Stimulated activated CD8-positive, alpha-beta memory T cell treated with anti-CD3 and anti-CD28 coated beads, Interleukin-15, amount 100 ng/mL, for 48 hours (primary cell): ENCODE data around the gene SLC9B2.

Experiments
- DNase-seq, 2 donors: peaks; one replicate each; pipeline ENCODE4 v3.0.0-alpha.2; 2020; ENCODE audit warnings: low read depth in 2 of 2

SLC9B2 gene

GRCh38 chr4:103076747-103077347 is at the start of gene SLC9B2:
TSS of gene SLC9B2 (minus strand) at chr4:103076761. CDS start at chr4:103067550, 9,211 bp downstream.
- DNase-seq, result no peak

GRCh38 chr4:103126126-103126525 is 49.6 kb upstream of the SLC9B2 start:
- DNase-seq, result no peak

GRCh38 chr4:103123114-103123513 is 46.6 kb upstream of the SLC9B2 start:
- no peak for DNase-seq

- DNase-seq, result no peak
Measured at GRCh38 chr4:103118166-103118565, 41.6 kb upstream of the SLC9B2 start.

- no peak for DNase-seq
Measured at GRCh38 chr4:103111598-103111997, 35.0 kb upstream of the SLC9B2 start.

GRCh38 chr4:103108542-103108941 is 32.0 kb upstream of the SLC9B2 start:
- no peak for DNase-seq

- DNase-seq, result no peak
Measured at GRCh38 chr4:103105558-103106356, 29.2 kb upstream of the SLC9B2 start.

GRCh38 chr4:103104886-103105285 is 28.3 kb upstream of the SLC9B2 start:
- DNase-seq, result no peak

GRCh38 chr4:103100691-103101090 is 24.1 kb upstream of the SLC9B2 start:
- no peak for DNase-seq

GRCh38 chr4:103099691-103100392 is 23.3 kb upstream of the SLC9B2 start, which contains the start of gene BDH2:
TSS of gene BDH2 (minus strand) at chr4:103099834. CDS start at chr4:103096254, 3,580 bp downstream.
- DNase-seq, result no peak

- DNase-seq, result no peak
Measured at GRCh38 chr4:103098756-103099440, 22.3 kb upstream of the SLC9B2 start.

GRCh38 chr4:103098341-103098740 is 21.8 kb upstream of the SLC9B2 start:
- DNase-seq, result no peak

- no peak for DNase-seq
Measured at GRCh38 chr4:103097112-103097511, 20.6 kb upstream of the SLC9B2 start.

- DNase-seq, result no peak
Measured at GRCh38 chr4:103095080-103095479, 18.5 kb upstream of the SLC9B2 start.

GRCh38 chr4:103092245-103092644 is 15.7 kb upstream of the SLC9B2 start:
- no peak for DNase-seq

- no peak for DNase-seq
Measured at GRCh38 chr4:103091601-103092223, 15.2 kb upstream of the SLC9B2 start.

- no peak for DNase-seq
Measured at GRCh38 chr4:103089481-103089880, 12.9 kb upstream of the SLC9B2 start.

- no peak for DNase-seq
Measured at GRCh38 chr4:103086551-103086950, 10.0 kb upstream of the SLC9B2 start.

- no peak for DNase-seq
Measured at GRCh38 chr4:103085555-103086196, 9.1 kb upstream of the SLC9B2 start.

- no peak for DNase-seq
Measured at GRCh38 chr4:103079621-103080020, 3.1 kb upstream of the SLC9B2 start.
